ENCODE results near the gene GHRL.

Gene GHRL

DNA sequence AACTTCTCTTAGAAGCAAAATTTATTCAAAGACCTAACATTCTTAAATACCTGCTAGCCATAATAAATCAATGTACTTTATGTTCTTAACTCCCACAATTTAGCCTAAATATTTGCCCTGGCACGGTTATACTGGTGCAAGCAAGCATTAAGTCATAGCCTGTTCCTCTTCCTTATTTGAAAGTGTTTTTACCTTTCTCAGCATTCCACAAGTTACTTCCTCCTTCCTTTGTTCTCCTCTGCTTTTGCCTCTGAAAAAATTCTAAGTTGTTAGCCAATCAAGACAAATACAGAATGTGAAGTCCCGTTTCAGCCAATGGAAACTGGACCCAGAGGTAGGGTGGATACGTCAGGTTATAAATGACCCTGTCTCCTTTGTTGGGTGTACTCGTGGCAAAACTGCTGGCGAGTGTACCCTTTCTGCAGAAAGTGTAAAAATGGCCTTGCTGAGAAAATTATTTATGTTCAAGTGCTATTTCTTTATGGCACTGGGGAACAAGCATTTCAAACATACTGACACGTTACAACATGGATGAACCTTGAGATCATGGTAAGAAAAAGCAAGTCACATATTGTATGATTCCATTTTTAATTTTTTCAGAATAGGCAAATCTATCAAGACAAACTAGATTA lies 47.5 kb downstream of the GHRL start:
- CTCF ChIA-PET = no interaction called here
- H3K27me3 ChIP-seq (replicated peaks in 2 of 5; ENCODE audit: control insufficient read depth in 4 of 5, insufficient read depth in 5 of 5, low read length in 4 of 5) = no peaks in the 10 kb centered on the region
- 99% methylated on average over 6 of the region's 6 CpGs for WGBS (ENCODE audit: insufficient coverage)
- POLR2A ChIA-PET = no interaction called here
- no peak for DNase-seq
- H3K4me3 ChIP-seq (ENCODE audit: control insufficient read depth in 1 of 7, extremely low read depth in 1 of 7, insufficient read depth in 4 of 7, low read depth in 2 of 7, low read length in 6 of 7) = no peak overlapping the region
- H3K27ac ChIP-seq (ENCODE audit: insufficient read depth in 1 of 2, low read depth in 1 of 2, low read length in 2 of 2, poor library complexity in 1 of 2, severe bottlenecking in 2 of 2) = no peak overlapping the region
- H3K9me3 ChIP-seq (ENCODE audit: control extremely low read depth in 1 of 5, control insufficient read depth in 4 of 5, insufficient read depth in 2 of 5, low read depth in 1 of 5, low read length in 4 of 5) = peaks cover 0 to 19% (median 3%) of the 10 kb centered on the region in 5 experiments
- H3K36me3 ChIP-seq (ENCODE audit: control insufficient read depth in 4 of 4, insufficient read depth in 4 of 4, low read length in 3 of 4) = peaks cover 0 to under 1% (median 0%) of the 10 kb centered on the region in 4 experiments
- peaks cover 4 to 36% (median 24%) of the 10 kb centered on the region in 4 experiments for H3K4me1 ChIP-seq (ENCODE audit: control extremely low read depth in 1 of 4, control insufficient read depth in 4 of 4, insufficient read depth in 4 of 4, low read length in 3 of 4)

DNA sequence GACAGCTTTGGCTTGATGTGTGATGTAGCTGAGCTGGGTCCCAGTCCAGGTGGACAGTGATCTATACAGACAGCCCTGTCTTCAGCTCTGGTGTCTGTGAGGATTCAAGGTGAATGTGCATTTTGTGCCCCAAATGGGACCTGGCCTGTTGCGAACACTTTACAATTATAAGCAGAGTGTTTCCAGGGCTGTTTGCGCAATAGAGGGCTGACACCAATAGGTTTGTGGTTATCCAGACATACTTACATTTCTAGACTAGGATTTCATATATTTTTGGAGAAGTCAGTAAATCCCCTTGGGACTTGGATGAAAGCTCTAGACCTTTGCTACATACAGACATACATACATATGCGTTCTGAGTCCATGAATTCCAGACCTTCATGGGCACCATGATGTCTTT lies 48.7 kb downstream of the GHRL start:
- ChIA-PET CTCF (interaction anchor here (1.5 kb wide), 1 partner anchor 14 kb away, joined by 6 read pairs; no protein-coding TSS in a partner anchor), POLR2A (no interaction called here)
- Histone ChIP-seq H3K4me3 (ENCODE audit: control insufficient read depth in 1 of 7, extremely low read depth in 1 of 7, insufficient read depth in 4 of 7, low read depth in 2 of 7, low read length in 6 of 7) (no peak overlapping the region), H3K36me3 (ENCODE audit: control insufficient read depth in 4 of 4, insufficient read depth in 4 of 4, low read length in 3 of 4) (peaks cover 0 to 3% (median 1%) of the 10 kb centered on the region in 4 experiments), H3K4me1 (ENCODE audit: control extremely low read depth in 1 of 4, control insufficient read depth in 4 of 4, insufficient read depth in 4 of 4, low read length in 3 of 4) (peaks cover 0 to 26% (median 12%) of the 10 kb centered on the region in 4 experiments), H3K27ac (ENCODE audit: insufficient read depth in 1 of 2, low read depth in 1 of 2, low read length in 2 of 2, poor library complexity in 1 of 2, severe bottlenecking in 2 of 2) (no peak overlapping the region), H3K27me3 (replicated peaks in 2 of 5; ENCODE audit: control insufficient read depth in 4 of 5, insufficient read depth in 5 of 5, low read length in 4 of 5) (no peaks in the 10 kb centered on the region), H3K9me3 (ENCODE audit: control extremely low read depth in 1 of 5, control insufficient read depth in 4 of 5, insufficient read depth in 2 of 5, low read depth in 1 of 5, low read length in 4 of 5) (peaks cover 0 to 19% (median 3%) of the 10 kb centered on the region in 5 experiments)
- WGBS (ENCODE audit: insufficient coverage) = no CpG with 5 or more reads among the region's 3 CpGs
- peak in 1 of 3 donors; percentile 42 for DNase-seq

DNA sequence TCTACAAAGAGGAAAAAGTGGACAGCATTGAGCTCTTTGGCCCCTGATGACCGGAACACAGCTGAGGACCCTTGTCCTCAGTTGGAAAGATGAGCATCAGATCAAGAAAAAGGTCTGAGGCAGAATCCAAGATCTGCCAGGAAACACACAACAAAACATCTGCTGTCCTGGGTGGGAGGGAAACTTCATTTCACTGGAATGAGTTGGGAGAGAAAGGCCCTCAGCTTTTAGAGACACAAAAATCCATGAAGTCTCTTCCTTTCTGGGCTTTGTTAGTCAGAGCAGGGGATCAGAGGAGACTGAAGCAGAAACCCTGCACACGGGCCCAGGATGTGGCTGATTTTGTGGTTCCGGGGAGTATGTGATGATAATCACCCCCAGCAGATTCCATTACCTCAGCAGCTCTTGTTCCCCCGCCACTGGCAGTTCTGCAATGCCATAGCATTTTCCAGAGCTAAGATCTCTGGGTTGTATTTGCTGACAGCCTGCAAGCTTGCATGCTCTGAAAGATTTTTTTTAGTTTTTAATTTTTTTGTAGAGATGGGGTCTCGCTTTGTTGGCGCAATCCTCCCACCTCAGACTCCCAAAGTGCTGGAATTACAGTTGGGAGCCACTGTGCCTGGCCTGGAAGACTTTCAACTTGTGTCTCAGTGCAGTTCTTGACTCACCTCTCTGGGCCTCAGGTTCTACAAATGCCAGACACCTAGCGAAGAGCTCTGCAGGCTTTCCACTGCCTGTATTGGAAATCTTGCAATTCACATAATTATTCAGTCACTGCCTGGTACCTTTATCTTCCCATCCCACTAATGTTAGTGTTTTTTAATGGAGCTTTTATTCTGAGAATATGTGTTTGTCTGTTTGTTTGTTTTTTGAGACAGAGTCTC lies 50.3 kb downstream of the GHRL start:
- no peaks in the 10 kb centered on the region for H3K27me3 ChIP-seq (replicated peaks in 2 of 5; ENCODE audit: control insufficient read depth in 4 of 5, insufficient read depth in 5 of 5, low read length in 4 of 5)
- H3K4me3 ChIP-seq (ENCODE audit: control insufficient read depth in 1 of 7, extremely low read depth in 1 of 7, insufficient read depth in 4 of 7, low read depth in 2 of 7, low read length in 6 of 7) = no peak overlapping the region
- H3K27ac ChIP-seq (ENCODE audit: insufficient read depth in 1 of 2, low read depth in 1 of 2, low read length in 2 of 2, poor library complexity in 1 of 2, severe bottlenecking in 2 of 2) = no peak overlapping the region
- POLR2A ChIA-PET = no interaction called here
- 93% methylated on average over 3 of the region's 7 CpGs for WGBS (ENCODE audit: insufficient coverage)
- peaks cover 0 to 19% (median 3%) of the 10 kb centered on the region in 5 experiments for H3K9me3 ChIP-seq (ENCODE audit: control extremely low read depth in 1 of 5, control insufficient read depth in 4 of 5, insufficient read depth in 2 of 5, low read depth in 1 of 5, low read length in 4 of 5)
- DNase-seq = peak in 2 of 3 donors; percentile 41 to 43
- H3K4me1 ChIP-seq (ENCODE audit: control extremely low read depth in 1 of 4, control insufficient read depth in 4 of 4, insufficient read depth in 4 of 4, low read length in 3 of 4) = peaks cover 0 to 26% (median 5%) of the 10 kb centered on the region in 4 experiments
- peaks cover 0 to 4% (median 3%) of the 10 kb centered on the region in 4 experiments for H3K36me3 ChIP-seq (ENCODE audit: control insufficient read depth in 4 of 4, insufficient read depth in 4 of 4, low read length in 3 of 4)
- CTCF ChIA-PET = interaction anchor here (0.6 to 1.7 kb wide), 5 partner anchors 12 to 126 kb away, joined by 3 to 4 read pairs (median 3); no protein-coding TSS in a partner anchor

DNA sequence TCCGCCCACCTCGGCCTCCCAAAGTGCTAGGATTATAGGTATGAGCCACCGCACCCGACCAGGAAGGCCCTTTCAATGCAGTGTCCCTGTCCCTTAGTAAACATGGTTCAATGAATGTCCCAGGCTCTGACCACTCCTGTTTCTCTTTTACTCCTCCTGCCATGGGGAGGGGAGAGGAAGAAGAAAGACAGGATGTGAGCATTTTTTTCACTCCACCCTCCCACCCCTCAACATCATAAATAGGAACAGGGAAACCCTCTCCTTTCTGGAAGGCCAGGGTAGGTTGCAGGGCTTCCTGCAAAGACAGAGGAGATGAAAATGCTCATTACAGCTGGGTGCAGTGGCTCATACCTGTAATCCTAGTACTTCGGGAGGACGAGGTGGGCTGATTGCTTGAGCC lies 51.9 kb downstream of the GHRL start:
- peaks cover 0 to 15% (median 2%) of the 10 kb centered on the region in 5 experiments for H3K9me3 ChIP-seq (ENCODE audit: control extremely low read depth in 1 of 5, control insufficient read depth in 4 of 5, insufficient read depth in 2 of 5, low read depth in 1 of 5, low read length in 4 of 5)
- 83% methylated on average over 6 of the region's 6 CpGs for WGBS (ENCODE audit: insufficient coverage)
- peaks cover 0 to 7% (median 3%) of the 10 kb centered on the region in 4 experiments for H3K36me3 ChIP-seq (ENCODE audit: control insufficient read depth in 4 of 4, insufficient read depth in 4 of 4, low read length in 3 of 4)
- POLR2A ChIA-PET = no interaction called here
- H3K27me3 ChIP-seq (replicated peaks in 2 of 5; ENCODE audit: control insufficient read depth in 4 of 5, insufficient read depth in 5 of 5, low read length in 4 of 5) = no peaks in the 10 kb centered on the region
- no peak overlapping the region for H3K27ac ChIP-seq (ENCODE audit: insufficient read depth in 1 of 2, low read depth in 1 of 2, low read length in 2 of 2, poor library complexity in 1 of 2, severe bottlenecking in 2 of 2)
- no peak overlapping the region for H3K4me3 ChIP-seq (ENCODE audit: control insufficient read depth in 1 of 7, extremely low read depth in 1 of 7, insufficient read depth in 4 of 7, low read depth in 2 of 7, low read length in 6 of 7)
- CTCF ChIA-PET = no interaction called here
- DNase-seq = no peak
- peaks cover 0 to 26% (median 4%) of the 10 kb centered on the region in 4 experiments for H3K4me1 ChIP-seq (ENCODE audit: control extremely low read depth in 1 of 4, control insufficient read depth in 4 of 4, insufficient read depth in 4 of 4, low read length in 3 of 4)

GRCh38 chr3:10238345-10239183 lies 54.2 kb downstream of the GHRL start:
- Histone ChIP-seq H3K27me3 (replicated peaks in 2 of 5; ENCODE audit: control insufficient read depth in 4 of 5, insufficient read depth in 5 of 5, low read length in 4 of 5) (no peaks in the 10 kb centered on the region), H3K36me3 (ENCODE audit: control insufficient read depth in 4 of 4, insufficient read depth in 4 of 4, low read length in 3 of 4) (peaks cover 0 to 10% (median 4%) of the 10 kb centered on the region in 4 experiments), H3K9me3 (ENCODE audit: control extremely low read depth in 1 of 5, control insufficient read depth in 4 of 5, insufficient read depth in 2 of 5, low read depth in 1 of 5, low read length in 4 of 5) (no peaks in the 10 kb centered on the region), H3K27ac (ENCODE audit: insufficient read depth in 1 of 2, low read depth in 1 of 2, low read length in 2 of 2, poor library complexity in 1 of 2, severe bottlenecking in 2 of 2) (no peak overlapping the region), H3K4me1 (ENCODE audit: control extremely low read depth in 1 of 4, control insufficient read depth in 4 of 4, insufficient read depth in 4 of 4, low read length in 3 of 4) (peaks cover 0 to 26% (median 4%) of the 10 kb centered on the region in 4 experiments), H3K4me3 (ENCODE audit: control insufficient read depth in 1 of 7, extremely low read depth in 1 of 7, insufficient read depth in 4 of 7, low read depth in 2 of 7, low read length in 6 of 7) (no peak overlapping the region)
- ChIA-PET CTCF (interaction anchor here (1.2 kb wide), 2 partner anchors 10 to 58 kb away, joined by 3 read pairs; partner anchors contain the start of gene TATDN2), POLR2A (no interaction called here)
- peak in 1 of 3 donors; percentile 48 for DNase-seq
- 92% methylated on average over 12 of the region's 15 CpGs for WGBS (ENCODE audit: insufficient coverage)

Data from common myeloid progenitor, CD34-positive (primary cell).